Fibroblast of skin of back (primary cell): Measurements from ENCODE around the gene KCNQ1.
"Not testable (repeated sequence)": the region's sequence is repeated elsewhere in the genome, so short reads cannot be mapped to it uniquely, and the experiment has no call there.

Experiments
- DNase-seq: peaks from one replicate; pipeline ENCODE4 v3.0.0-alpha.2; 2013

Gene KCNQ1

GRCh38 chr11:2612884-2613571 lies 168.2 kb downstream of the KCNQ1 start:
- no peak for DNase-seq

GRCh38 chr11:2621894-2622293 lies 177.1 kb downstream of the KCNQ1 start:
- no peak for DNase-seq

GRCh38 chr11:2625183-2625582 lies 180.4 kb downstream of the KCNQ1 start:
- no peak for DNase-seq

DNA sequence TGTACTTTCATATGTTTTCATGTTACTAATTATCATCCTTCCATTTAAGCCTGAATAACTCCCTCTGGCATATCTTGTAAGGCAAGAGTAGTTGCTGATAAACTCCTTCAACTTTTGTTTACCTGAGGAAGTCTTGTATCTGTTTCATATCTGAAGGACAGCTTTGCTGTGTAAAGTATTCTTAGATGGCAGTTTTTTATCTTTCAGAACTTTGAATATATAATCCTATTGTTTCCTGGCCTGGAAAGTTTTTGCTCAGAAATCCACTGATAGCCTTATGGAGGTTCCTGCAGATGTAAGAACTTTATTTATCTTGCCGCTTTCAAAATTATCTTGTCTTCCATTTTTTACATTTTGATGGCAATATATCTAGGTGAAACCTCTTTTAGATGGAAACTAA lies 185.9 kb downstream of the KCNQ1 start:
- DNase-seq = no peak

DNA sequence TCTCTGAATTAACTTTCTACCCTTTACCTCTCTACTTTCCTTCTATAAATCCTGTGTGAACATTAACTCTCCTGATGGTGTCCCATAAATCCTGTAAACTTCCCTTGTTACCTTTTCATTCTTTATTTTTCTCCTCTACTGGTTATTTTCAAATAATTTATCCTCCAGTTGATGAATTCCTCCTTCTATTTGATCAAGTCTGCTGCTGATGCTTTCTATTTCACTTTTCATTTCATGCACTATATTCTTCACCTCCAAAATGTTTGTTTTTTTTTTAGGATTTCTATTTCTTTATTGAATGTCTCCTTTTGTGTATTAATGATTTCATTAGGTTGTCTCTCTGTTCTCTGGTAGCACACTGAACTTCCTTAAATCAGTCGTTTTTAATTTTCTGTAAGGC lies 186.4 kb downstream of the KCNQ1 start:
- no peak for DNase-seq

DNA sequence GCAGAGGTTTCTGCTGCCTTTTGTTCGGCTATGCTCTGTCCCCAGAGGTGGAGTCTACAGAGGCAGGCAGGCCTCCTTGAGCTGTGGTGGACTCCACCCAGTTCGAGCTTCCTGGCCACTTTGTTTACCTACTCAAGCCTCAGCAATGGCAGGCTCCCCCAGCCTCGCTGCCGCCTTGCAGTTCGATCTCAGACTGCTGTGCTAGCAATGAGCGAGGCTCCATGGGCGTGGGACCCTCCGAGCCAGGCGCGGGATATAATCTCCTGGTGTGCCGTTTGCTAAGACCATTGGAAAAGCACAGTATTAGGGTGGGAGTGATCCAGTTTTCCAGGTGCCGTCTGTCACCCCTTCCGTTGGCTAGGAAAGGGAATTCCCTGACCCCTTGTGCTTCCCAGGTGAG lies 195.0 kb downstream of the KCNQ1 start:
- DNase-seq = not testable (repeated sequence)

- no peak for DNase-seq
Measured at GRCh38 chr11:2641623-2642022, 196.8 kb downstream of the KCNQ1 start.

DNA sequence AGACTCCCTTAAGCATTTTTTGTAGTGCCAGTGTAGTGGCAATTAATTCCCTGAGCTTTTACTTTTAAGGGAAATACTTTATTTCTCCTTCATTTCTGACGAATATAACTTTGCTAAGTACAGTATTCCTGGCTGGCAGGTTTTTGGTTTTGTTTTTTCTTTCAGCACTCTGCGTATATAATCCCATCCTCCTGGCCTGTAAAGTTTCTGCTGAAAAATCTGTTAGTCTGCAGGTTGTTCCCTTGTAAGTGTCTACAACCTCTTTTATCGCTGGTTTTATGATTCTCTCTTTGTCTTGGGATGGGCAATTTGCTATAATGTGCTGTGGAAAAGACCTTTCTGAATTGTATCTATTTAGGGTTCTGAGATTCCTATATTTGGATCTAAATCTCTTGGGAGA lies 198.9 kb downstream of the KCNQ1 start:
- no peak for DNase-seq

DNA sequence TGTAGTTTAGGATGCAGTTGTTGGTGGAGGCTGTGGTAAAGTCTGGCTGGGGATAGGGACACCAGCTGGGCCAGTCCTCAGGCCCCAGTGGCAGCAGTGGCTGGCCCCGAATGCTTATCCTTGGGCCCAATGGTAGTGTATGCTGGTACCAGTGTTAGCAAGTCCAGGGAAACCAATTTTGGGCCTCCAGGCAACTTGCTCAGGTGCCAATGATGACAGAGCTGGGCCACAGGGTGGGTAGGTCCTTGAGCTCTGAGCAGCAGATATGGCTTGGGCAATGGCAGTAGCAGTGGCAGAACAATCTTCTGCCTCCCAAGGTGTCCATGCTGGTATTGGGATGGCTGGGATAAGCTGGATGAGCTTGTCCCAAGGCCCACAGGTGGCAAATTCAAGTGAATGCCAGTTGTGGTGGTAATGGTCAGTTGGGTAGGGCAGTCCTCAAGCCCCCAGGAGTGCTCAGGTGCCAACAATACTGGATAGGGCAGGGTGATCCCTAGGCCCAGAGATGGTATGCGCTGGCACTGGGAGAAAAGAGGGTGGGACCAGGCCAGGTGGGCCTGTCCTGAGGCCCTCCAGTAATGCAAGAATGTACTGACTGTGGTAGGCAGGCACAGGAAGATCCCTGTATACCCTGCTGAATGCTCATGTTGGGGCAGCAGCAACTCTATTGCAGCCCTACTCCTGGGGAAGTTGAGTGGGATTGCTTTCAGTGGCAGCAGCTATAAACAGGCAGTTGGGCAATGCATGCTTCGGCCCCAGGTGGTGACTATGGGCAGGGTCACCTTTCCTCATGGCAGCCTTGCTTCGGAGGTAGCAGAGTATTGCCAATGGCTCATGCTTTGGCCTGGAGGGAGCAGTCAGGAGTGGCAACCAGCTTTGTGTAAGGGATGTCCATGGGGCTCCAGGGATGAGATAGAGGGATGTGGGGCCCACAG lies 200.3 kb downstream of the KCNQ1 start:
- DNase-seq = no peak

- DNase-seq = no peak
Measured at GRCh38 chr11:2645779-2646118, 200.9 kb downstream of the KCNQ1 start.

DNA sequence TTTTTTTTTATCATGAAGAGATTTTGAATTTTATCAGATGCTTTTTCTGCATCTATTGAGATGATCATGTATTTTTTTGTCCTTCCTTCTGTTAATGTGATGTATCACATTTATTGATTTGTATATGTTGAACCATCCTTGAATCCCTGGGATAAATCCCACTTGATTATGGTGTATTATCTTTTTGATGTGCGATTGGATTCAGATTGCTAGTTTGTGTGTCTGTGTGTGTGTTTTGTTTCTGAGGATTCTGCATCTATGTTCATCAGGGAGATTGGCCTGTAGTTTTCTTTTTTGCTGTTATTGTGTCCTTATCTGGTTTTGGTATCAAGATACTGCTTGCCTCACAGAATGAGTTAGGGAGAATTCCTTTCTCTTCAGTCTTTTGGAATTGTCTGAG lies 202.4 kb downstream of the KCNQ1 start:
- DNase-seq = no peak

GRCh38 chr11:2647953-2648352 lies 203.1 kb downstream of the KCNQ1 start:
- DNase-seq = no peak

DNA sequence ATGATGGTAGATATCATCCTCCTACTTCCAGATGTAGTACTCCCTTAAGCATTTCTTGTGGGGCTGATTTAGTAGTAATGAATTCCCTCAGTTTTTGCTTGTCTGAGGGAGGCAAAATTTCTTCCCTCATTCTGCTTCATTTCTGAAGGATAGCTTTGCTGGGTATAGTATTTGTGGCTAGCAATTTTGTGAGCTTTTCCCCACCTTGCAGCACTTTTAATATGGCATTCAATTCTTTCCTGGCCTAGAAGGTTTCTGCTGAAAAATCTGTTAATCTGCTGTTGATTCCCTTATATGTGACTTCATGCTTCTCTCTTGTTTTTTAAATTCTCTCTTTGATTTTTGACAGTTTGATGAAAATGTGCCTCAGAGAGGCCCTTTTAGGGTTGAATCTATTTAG lies 204.6 kb downstream of the KCNQ1 start:
- DNase-seq = no peak

DNA sequence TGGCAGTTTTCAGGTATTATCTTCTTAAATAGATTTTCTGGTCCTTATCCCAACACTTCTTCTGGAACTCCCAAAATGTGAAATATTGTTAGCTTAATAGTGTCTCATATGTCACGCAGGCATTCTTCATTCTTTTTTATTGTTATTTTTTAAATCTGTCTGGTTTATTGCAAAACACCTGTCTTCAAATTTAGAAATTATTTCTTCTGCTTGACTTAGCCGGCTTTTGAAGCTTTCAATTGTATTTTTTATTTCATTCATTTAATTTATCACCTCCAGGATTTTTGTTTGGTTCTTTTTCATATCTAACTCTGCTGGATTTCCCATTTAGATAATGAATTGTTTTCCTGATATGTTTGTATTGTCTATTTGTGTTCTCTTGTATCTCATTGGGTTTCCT lies 205.0 kb downstream of the KCNQ1 start:
- no peak for DNase-seq

DNA sequence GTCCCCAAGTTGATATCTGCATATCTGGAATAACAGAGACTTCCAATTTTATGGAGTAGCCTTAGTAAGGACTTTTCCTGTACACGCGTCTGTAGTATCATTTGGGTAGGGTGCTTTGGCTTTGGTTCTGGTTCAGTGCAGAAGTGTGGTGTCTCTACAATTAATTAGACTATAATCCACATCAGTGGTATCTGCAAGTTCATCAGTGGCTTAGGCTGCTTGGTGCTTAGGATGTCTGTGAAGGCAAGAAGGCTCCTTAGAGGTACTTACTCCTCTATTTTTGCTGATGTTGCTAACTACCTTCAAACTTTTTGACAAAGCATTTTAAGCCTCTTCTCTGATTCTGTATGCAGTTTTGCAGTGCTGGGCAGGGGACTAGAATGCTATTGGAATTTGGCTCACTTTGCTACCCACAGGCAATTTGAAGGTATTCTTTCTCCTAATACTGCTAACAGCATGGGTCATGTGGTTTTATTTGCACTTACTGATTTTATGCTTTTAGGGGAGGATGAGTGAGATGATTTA lies 205.6 kb downstream of the KCNQ1 start:
- DNase-seq = no peak

- no peak for DNase-seq
Measured at GRCh38 chr11:2651054-2651617, 206.3 kb downstream of the KCNQ1 start.

DNA sequence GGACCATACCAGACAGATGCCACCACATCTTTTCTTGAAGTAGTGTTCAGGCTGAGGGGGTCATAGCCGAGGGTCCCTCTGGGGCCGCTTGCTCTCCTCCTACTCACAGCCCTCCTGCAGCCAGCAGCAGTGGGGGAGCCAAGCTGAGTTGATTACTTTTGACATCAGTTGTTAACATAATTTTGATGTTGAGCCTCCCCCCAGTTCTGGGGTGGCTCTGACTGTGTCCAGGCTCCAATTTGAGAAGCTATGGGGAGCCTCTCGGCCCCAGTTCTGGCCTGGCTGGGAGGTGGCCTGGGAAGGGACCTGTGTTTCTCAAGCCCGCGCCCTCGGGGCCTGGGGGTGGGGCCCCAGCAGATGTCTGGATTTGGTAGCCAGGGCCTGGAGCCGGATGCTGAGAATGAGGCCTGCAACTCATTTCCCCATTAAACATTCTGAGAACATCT lies 207.0 kb downstream of the KCNQ1 start:
- DNase-seq = no peak

GRCh38 chr11:2652333-2653197 lies 207.8 kb downstream of the KCNQ1 start:
- DNase-seq = no peak

DNA sequence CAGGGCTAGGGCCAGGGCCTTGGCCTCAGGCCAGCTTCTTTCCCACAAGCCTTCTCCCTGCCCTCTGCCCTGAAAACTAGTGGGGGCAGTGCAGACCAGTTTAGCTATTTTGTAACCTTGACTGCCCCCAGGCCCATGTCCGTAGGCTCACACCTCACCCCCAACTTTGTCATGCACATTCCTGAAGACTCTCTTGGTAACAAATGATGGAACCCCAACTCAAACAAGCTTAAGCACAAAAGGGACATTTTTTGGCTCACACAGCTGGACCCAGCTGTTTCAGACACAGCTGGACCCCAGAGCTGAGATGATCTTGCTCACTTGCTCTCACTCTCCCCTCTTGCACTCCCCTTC lies 208.4 kb downstream of the KCNQ1 start:
- DNase-seq = no peak

DNA sequence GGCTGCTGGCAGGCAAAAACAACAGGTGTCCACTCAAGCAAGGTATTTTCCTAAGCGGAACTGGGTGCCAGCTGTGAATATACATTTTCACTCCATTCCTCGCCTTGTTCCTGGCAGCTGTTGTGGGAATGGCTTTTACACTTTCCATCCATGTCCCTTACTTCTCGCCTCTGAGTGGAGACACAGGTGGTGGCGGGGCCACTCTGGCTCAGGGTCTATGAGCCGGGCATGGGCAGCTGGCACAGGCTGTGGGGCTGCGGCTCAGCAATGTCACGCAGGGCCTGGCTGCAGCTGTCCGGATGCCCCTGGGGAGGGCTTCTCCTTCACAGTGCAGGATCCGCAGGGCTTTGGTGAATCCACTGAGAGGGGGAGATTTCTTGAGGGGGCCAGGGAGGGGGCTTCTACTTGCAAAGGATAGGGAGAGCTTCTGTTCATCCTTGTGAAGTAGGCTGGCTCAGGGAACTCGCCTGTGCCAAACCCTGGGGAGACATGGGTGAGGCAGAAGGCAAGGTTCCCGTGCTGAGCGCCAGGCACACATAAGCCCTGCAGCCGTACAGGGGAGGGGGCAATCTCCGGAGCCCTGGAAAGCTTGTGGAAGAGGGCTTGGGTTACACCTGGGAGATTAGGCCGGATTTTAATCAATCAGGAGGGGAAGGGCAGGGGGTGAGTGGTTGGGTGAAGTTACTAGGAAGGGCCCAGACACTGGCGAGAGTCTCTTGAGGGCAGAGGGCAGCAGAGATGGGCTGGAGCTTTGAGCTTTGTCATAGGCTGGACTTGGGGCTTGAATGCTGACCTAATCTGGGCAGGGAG lies 209.3 kb downstream of the KCNQ1 start:
- no peak for DNase-seq

DNA sequence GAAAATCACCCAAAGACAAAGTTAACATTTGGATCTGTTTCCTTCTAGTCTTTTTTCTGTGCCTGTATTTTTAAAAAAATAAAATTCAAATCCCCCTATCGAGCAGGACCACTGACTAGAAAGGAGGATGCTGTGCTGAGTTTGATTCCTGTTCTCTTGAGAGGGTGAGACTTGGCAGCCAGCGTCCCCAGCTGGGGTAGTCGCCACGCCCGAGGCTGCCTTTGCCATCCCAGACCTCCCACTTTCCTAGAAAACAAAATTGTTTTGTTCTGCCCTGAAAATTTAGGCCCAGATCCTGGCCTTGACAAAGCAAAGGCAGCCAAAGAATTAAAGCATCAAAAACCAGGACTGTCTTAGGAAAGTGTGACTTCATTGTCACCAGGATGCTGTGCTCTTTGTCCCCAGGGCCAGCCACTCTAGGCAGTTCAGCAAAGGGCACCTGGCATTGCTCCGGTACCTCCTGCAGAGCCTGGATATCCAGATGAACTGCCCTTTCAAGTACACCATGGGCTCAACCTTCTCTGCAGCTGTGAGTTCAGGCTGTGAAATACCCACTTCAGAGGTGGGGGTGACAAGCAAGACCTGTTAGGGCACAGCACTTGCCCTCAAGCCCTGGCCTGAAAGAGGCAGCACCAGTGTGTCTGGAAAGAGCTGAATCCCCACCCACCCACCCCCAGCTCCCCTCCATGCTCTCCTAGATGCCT lies 210.4 kb downstream of the KCNQ1 start:
- DNase-seq = no peak
